HG03025 (cell line): ENCODE measurements around the gene CBR1.
A peak's percentile ranks its signal among the peaks of the same experiment; 100 is the strongest.

Experiments used
- ATAC-seq: cut with Tn5 transposase; IDR thresholded peaks from one replicate; pipeline ENCODE4 v1.9.1; 2021; ENCODE audit warnings: mild to moderate bottlenecking, moderate library complexity; ENCODE audit not compliant: unreplicated experiment, low FRiP score

The CBR1 gene

DNA sequence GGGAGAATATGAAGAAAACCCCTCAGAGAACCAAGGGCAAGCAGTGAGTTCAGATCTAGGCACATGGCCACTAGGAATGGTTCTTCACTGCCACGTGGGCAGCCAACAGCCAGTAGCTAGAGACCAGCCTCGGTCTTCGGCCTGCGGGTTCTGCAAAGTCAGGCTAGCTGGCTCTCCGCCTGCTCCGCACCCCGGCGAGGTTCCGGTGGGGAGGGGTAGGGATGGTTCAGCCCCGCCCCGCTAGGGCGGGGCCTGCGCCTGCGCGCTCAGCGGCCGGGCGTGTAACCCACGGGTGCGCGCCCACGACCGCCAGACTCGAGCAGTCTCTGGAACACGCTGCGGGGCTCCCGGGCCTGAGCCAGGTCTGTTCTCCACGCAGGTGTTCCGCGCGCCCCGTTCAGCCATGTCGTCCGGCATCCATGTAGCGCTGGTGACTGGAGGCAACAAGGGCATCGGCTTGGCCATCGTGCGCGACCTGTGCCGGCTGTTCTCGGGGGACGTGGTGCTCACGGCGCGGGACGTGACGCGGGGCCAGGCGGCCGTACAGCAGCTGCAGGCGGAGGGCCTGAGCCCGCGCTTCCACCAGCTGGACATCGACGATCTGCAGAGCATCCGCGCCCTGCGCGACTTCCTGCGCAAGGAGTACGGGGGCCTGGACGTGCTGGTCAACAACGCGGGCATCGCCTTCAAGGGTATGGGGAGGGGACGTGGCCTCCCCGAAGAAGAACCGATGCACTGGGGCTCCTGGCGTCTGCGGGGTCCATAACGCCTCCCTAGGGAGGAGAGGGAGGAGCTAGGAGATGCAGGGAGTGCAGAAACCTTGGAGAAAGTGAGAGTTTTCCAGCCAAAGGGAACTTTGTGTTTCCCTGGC, at the start of gene CBR1:
CBR1 (plus strand) TSS at position 312 of the 871 bp plus-strand sequence; CDS start at position 404, 92 bp downstream.
- peak; percentile 92 for ATAC-seq

DNA sequence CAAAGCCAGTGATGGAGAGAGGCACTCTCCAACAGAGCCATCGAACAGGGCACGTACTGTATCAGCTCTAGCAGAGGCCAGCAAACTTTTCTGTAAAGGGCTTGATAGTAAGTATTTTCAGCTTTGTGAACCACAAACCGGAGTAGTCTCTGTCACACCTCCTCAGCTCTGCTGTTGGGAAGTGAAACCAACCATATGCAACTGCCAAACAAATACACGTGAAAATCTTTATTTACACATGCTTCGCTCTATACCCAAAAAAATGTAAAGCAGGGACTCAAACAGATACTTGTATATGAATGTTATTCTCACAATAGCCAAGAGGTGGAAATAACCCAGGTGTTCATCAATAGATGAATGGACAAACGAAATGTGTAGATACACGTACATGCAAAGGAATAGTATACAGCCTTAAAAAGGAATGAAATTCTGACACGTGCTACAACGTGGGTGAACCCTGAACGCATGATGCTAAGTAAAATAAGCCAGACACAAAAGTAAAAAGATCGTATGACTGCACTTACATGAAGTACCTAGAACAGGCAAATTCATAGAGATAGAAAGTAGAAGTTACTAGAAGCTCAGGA, 48.5 kb upstream of the CBR1 start:
- ATAC-seq, result peak; percentile 90

DNA sequence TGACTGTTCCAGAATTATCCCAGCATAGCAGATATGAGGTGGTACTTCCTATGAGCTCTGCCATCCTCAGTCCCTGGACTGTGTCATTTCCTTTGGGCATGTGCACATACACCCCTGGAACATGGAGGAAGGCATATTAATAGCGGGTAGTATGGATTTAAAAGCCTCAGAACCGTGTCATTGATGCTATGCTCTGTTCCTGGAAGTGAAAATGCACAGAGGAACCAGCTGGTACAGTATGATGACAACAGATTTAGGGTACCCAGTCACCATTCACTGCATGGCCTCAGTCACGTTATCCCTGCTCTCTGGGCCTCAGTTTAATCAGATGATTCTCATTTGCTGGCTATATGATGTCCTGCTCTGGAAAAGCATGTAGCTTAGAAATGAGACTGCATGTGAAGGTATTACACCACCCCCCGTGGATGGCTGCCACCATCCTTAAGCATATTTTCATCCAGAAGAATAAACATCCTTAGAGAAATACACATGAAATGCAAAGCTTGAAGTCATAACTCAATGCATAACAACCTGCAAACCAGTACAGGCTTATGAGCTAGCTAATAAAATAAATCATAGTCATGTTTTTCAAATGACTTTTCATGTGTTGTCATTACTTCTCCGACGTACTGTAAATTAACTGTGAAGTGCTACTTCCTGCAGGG, 47.3 kb upstream of the CBR1 start:
- no peak for ATAC-seq

DNA sequence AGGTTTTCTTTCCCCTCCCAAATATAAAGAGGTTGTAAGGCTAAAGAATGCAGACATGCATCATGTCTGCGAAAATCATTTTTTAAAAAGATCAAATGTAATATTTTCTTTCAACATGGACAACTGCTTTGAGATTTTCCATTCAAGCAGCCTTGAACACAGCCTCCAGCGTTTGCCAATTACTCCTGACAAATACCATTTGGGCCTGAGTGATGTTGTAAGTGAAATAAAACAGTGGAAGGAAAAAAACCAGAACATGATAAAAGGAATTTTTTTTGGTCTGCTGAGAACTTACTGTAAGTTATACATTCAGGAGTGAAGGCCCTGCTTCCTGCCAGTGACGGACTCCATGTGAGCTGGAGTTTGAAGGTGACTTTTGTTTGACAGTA, 46.7 kb upstream of the CBR1 start:
- ATAC-seq, result no peak

DNA sequence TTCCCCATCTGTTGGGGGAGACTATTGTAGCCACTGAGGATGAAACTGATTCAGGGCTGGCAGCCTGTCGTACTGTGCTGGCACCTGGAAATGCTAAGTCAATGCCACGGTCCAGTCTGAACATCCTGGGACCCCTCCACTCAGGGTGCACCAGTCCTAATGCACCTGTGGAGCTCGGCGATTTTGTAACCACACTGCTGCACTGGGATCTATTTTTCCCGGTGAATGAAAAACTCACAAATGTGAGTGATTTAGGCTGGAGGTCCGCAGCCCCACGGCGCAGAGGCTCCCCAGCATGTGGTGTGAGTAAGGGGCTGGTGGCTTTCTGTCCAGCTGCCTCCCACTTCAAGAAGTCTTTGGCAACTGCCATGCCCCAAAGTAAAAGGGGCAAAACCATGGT, 45.0 kb upstream of the CBR1 start:
- no peak for ATAC-seq

DNA sequence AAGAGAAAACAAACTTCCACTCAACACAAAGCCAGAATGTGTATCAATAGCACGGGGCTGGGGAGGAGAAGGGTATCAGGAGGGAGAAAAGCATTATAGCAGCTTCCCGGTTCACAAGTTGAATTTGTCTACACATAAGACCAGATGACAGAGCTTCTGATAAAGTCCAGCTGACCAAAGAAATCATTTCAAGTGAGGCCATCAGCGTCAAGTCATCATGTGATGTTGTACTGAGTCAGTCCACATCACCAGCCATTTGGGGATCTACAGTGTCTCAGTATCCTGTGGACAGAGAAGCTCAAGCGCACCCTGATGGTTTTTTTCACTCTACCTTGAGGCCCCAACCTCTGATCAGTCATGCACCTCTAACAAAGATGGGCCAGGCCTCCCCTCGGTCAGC, 42.5 kb upstream of the CBR1 start:
- ATAC-seq, result no peak

DNA sequence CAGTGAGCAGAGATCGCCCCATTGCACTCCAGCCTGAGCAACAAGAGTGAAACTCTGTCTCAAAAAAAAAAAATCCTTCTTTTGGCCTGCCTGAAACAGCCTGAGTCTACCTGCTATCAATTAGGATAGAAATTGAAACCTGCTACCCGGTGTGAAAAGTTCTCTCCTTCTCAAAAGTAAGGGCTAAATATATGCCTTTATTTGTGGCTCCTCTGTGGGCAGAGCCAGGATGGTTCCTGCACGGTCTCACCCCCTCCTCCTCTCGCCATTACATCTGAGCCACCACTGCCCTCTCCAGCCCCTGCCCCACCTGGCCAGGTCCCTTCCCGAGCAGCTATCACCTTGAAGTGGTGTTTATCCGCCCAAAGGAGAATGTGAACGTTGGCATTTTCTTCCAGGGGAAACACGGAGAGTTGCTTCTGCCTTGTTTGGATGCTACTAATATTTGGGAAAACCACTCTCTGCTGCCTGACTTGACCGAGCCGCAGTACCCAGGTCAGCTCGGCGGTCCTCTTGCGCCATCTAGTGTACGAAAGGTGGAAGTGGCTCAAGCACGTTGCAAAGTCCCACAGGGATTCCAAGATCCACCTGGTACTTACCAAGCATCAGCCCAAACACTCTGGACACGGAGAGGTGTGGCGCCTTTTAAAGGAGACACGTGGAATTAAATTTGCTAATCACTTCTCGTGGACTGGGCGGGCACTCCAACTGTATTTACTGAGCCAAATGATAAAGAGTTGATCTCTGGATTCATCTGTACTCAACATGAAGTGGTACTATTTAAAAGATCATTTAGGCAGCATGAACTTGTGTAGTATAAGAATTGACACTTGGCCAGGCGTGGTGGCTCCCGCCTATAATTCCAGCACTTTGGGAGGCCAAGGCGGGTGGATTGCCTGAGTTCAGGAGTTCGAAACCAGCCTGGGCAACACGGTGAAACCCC, 41.4 kb upstream of the CBR1 start:
- ATAC-seq, result no peak

DNA sequence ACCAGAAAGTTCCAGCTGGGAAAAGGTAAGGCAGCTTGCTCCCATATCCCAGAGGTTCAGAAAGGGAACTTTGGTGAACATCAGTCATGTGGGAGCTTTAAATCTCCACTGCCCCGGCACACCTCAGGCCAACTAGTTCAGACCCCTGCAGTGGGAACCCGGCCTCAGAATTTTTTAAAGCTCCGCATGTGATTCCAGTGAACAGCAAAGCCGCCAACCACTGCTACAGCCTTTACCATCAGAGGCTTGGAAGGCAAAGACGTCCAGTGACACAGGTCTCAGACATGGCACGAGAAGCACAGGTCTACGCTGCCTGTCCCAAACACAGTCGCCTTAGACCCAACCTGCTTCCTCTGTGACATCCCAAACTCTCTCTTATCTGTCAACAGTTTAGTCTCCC, 40.5 kb upstream of the CBR1 start:
- ATAC-seq, result no peak

DNA sequence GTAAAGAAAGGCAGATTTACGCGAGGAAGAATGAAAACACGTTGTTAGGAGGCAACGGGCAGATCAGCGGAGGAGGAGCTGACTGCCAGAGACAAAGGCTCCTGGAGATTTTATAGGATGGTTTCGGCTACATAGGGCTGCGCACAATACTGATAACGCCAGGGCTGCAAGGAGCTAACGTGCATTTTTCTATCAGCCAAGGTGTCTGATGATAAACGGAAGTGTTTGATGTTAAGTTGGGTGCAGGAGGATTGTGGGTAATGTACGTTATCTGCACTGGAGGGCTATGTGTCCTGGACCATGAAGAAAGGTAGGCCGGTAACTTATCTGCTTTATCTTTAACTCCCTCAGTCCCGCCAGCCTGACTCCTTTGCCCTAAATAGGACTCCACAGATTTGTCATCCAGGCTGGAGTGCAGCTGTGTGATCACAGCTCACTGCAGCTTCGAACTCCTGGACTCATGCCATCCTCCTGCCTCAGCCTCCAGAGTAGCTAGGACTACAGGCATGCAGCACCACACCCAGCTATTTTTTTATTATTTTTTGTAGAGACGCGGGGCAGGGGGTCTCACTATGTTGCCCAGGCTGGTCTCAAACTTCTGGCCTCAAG, 39.1 kb upstream of the CBR1 start:
- no peak for ATAC-seq

DNA sequence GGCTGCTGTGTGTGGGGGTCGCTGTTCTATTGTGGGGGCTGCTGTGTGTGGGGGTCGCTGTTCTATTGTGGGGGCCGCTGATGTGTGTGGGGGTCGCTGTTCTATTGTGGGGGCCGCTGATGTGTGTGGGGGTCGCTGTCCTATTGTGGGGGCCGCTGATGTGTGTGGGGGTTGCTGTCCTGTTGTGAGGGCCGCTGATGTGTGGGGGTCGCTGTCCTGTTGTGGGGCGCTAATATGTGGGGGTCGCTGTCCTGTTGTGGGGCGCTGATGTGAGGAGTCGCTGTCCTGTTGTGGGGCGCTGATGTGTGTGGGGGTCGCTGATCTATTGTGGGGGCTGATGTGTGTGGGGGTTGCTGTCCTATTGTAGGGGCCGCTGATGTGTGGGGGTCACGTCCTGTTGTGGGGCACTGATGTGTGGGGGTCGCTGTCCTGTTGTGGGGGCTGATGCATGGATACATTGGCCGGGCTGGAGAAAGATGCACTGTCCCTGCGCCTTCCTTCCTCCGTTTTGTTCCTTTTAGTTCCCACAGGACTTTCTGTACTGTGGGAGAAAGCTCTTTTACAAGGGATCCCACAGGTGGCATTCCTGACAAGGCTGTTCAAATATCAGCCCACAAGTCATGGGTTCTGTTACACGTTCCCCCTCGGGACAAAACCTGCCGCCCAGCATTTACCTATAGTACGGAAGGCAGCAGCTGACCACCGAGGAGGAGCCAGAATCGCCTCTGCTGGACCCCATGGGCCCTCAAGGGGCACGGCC, 37.0 kb upstream of the CBR1 start:
- no peak for ATAC-seq

DNA sequence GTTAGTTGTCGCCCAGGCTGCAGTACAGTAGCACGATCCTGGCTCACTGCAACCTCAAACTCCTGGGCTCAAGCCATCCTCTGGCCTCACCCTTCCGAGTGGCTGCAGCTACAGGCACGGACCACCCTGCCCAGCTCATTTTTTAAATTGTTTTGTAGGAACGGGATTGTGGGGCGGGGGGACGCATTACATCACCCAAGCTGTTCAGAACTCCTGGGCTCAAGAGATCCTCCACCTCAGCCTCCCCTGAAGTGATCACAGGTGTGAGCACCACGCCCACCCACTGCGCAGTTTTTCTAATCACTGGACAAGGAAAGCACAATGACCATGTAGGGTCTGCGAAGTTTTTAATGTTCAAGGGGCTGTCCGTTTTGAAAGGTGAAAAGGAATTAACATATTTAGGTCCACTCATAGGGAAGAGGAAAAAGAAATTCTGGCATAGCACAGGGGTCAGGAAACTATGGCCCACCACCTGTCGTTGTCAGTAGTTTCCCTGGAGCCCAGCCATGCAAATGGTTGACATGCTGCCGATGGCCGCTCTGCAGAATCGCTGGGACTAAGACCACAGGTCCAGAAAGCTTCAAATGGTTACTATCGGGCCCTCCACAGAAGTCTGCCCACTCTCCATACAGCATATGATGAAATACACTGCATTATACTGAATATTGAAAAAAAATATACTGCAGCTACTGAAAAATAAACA, 35.5 kb upstream of the CBR1 start:
- no peak for ATAC-seq

DNA sequence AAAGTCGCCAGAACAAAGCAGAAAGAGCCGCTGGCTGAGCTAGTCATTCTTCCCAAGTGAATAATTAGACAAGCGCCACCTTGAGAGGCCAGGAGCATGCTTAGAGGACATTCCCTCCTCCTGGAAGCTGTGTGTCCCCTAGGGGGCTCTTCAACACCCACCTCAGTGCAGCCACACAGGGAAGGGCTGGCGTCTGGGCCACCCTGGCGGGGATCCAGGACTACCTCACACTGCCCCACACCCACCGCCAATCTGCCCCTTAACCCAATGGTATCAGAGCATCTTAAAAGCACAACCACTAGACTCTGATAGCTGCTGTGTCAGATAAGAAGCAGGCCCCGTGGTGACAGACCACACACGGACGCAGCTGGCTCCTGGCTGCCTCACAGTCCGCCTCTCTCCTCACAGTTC, 34.4 kb upstream of the CBR1 start:
- no peak for ATAC-seq

DNA sequence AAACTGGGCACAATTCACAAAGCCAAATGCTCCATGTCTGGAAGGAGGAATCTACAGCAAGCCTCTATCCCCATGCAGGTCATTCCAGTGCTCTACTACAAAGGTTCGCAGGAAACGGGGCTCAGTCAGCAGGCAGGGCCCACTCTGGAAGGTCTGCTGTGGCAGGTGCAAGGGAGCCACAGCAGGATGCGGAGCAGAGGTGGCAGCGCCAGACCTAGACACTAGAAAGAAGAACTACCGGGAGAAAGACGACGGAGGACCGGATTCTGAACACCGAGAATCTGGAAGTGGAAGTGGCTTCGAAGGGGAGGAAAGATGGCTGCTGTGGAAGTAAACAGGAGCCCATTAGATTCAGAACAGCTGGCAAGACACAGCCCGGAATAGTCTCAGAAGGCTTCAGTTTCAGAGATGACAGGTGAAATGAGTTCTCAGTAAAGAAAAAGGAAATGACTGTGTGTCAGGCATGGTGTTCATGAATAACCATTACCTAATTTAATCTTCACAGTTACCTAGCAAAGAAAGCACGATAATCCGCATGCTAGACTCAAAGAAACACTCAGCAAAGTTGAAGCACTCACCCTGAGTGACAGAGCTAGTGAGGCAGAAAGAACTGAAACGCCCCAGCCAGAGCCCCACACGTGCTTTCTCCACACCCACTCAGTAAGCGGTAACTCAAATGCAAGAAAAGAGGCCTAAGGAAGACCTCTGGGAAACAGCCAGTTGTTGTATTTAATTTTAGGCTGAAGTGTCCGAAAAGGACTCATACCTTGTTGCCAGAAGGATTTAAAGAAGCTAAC, 30.9 kb upstream of the CBR1 start:
- no peak for ATAC-seq

DNA sequence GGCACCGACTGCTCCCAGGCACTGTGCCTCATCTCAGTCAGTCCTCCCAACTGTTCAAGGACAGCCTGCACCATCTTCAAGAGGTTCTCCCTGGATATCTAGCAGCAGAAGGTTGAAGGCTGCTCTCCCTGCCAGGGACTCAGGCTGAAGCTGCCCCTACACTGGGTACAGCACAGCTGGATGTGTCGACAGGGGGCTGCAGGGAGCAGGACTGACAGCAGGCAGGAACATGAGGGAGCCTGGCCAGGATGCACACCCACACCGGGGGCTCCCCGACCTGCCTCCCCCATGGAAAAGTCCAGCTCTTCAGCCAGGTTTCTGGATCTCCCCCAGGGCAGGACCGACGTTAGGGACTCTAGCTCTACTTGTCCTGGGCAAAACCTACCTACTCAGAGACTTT, 30.0 kb upstream of the CBR1 start:
- ATAC-seq, result no peak

DNA sequence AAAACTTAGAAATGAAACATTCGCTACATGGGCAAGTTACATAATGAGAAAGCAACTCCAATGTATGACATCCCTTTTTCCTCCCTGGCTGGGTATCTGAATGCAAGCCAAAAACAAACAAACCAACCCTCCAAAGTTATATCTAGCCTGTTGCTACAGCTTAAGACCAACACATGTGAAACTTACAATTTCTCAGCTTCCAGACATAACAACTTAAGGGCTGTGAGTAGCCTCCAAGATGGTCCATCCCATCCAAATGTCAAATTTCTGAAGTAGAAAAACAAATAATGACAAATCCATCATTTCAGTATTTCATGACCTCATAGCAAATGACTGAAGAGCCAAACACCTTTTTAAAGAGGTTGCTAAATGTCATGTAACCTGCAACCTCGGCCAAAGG, 29.4 kb upstream of the CBR1 start:
- no peak for ATAC-seq

DNA sequence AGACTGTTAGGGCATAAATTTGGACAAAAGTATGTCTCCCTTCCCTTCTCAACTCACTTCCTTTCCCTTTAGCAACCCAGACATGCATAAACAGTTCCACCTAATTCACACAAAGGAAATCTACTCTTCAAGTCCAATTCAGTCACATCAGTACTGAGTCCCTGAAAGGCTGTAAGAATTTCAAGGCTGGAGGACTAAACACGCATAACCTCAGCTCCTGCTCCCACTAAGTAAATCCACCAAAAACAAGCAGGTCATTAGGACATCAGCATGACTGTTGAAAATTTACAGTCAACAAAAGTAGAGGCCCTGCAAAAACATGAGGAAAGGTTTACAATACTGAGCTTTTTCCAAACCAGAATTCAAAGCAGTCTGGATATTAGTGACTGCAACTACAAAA, 27.9 kb upstream of the CBR1 start:
- ATAC-seq, result no peak

DNA sequence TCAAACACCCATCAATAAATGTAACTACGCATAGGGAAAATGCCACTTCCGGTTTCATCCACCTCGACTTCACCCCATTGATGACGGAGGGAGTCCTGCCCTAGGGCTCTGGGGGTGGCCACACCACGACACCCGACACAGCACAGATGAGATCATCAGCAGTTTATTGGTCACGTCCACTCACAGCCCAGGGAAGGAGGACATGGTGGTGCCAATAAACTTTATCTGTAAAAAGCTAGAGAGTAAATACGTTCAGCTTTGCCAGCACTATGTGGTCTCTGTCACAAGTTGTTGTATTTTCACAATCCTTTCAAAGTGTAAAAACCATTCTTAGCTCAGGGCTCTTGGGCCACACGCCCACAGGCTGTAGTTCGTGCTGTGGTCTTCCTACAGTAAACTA, 25.8 kb upstream of the CBR1 start:
- no peak for ATAC-seq

DNA sequence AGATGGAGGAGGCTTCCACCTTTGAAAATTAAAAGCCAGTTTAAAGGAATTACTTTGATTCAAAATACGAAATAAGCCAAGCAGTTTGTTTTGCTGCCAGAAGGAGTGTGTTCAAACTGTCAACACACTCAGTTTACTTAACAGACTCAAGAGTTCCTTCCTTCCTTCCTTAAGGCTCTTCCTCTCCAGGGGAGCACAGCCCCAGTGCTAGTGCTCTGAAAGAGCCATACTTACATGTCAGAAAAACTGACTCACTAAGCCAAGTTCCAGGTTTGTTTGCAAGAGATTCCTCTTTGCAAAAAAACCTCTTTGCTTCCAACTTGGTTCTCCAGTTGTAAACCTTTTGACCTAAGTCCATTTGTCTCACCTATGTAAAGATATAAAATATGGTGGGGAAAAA, 23.8 kb upstream of the CBR1 start:
- ATAC-seq, result no peak
